Right lobe of liver (tissue), 6 donors: ENCODE measurements around the gene SYNE3. TPM values are rescaled to one million over a fixed set of nuclear protein-coding genes. Genes with fewer than 3 reads are reported as not detected.

Experiments
- ATAC-seq, 4 donors: fragments of 200-7000 bp; cut with Tn5 transposase; one replicate each; pipeline ENCODE4 v1.9.1; 2020; ENCODE audit warnings: mild to moderate bottlenecking in 4 of 4, moderate library complexity in 4 of 4
- DNase-seq, 3 donors: peaks; one replicate each; pipeline ENCODE4 v3.0.0-alpha.2; 2020
- H3K27ac ChIP-seq, 3 donors: fragments of 200-600 bp; one replicate each; pipeline ENCODE4 v1.8.0; 2022
- H3K27me3 ChIP-seq, 2 donors: fragments of 200-600 bp; one replicate each; pipeline ENCODE4 v1.8.0; 2022
- H3K36me3 ChIP-seq, 4 donors: fragments of 200-600 bp; sonication (generic) in 1 of 4; one replicate each; pipeline versions ENCODE4 v1.5.1 to v1.8.0; 2017 to 2022; ENCODE audit warnings: control low read depth in 1 of 4
- H3K4me1 ChIP-seq, 4 donors: fragments of 200-600 bp; sonication (generic) in 1 of 4; one replicate each; pipeline versions ENCODE4 v1.5.1 to v1.8.0; 2017 to 2022; ENCODE audit warnings: control low read depth in 1 of 4
- H3K4me3 ChIP-seq, 3 donors: fragments of 200-600 bp; one replicate each; pipeline ENCODE4 v1.8.0; 2022
- H3K9me3 ChIP-seq, 4 donors: fragments of 200-600 bp; sonication (generic) in 1 of 4; one replicate each; pipeline versions ENCODE4 v1.5.1 to v1.8.0; 2017 to 2022; ENCODE audit warnings: control low read depth in 1 of 4
- POLR2A ChIP-seq: fragments of 450-650 bp; IDR thresholded peaks from one replicate; pipeline ENCODE4 v1.6.1; 2017; ENCODE audit warnings: antibody characterized with exemption, mild to moderate bottlenecking
- WGBS: methylation state at CpG from one replicate; pipeline ENCODE4 v1.1.6; 2018; ENCODE audit warnings: low coverage, low lambda C conversion rate; ENCODE audit not compliant: insufficient coverage; ENCODE audit errors: missing lambda C conversion rate; 5-methylcytosine and 5-hydroxymethylcytosine counted together
- intact Hi-C, 2 donors: fragments of 100-400 bp; cut with DNase I; formaldehyde crosslinking; loops; one replicate each; pipeline versions ENCODE4 v1.11.2 to v1.14.1; 2022
- total RNA-seq, 6 experiments: library from RNA; depleted of rRNA in 2 of 6; stranded (reverse); fragments of >200 nt in 2 of 6; fragmentation: NEBNext Ultra II Directional in 3 of 6; extraction: Animal tissue kit (Norgen Biotek cat#: 25700) in 3 of 6; gene quantifications; one replicate each; pipeline versions ENCODE4 v1.1.0 to v1.2.4, GENCODE V29; 2016 to 2023
- TF ChIP-seq, protein P1 (sequence below), 4 donors: fragments of 200-600 bp in 3 of 4; fragments of 450-650 bp in 1 of 4; IDR thresholded peaks; one replicate each; pipeline versions ENCODE4 v1.5.1 to v1.8.0; 2016 to 2022; ENCODE audit warnings: antibody characterized with exemption in 4 of 4, mild to moderate bottlenecking in 2 of 4
- donor health status: DM: no; HTN: yes; CAD: no.
- donor health status: DM: no; HTN: no; CAD: no.
- donor health status: DM: no; HTN: no; CAD: no.
- donor health status: DM: no; HTN: yes; CAD: no.
- donor health status: DM: no; HTN: yes; CAD: no.

SYNE3 gene
- total RNA-seq, 6 experiments from 2014 or later, result 3.7 to 11.6 (median 5.0) TPM

DNA sequence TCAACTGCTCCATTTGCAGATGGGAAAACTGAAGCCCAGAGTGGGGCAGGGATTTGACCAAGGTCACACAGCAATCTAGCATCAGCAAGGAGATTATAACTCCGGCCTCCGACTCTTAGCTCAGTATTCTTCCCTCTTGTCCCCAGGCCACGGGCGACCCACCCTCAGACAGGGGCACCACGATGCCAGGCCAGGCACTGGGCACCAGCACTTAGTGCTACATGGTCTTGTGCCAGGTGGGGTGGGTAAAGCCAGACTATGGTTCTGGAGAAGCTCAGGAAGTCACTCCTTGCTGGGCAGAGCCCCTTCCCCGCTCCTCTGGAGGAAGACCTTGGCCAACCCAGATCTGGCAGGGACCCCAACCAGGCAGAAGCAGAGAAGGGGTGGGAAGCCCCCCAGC is 41.5 kb downstream of the SYNE3 start:
- Histone ChIP-seq H3K27me3 (no peaks in the 10 kb centered on the region), H3K4me1 (peaks cover 0 to 1% (median 0%) of the 10 kb centered on the region in 4 donors), H3K4me3 (no peak overlapping the region), H3K36me3 (peaks cover 0 to 13% (median 3%) of the 10 kb centered on the region in 4 donors), H3K27ac (no peak overlapping the region), H3K9me3 (no peaks in the 10 kb centered on the region)
- no peak for ATAC-seq
- TF ChIP-seq, protein P1, sequence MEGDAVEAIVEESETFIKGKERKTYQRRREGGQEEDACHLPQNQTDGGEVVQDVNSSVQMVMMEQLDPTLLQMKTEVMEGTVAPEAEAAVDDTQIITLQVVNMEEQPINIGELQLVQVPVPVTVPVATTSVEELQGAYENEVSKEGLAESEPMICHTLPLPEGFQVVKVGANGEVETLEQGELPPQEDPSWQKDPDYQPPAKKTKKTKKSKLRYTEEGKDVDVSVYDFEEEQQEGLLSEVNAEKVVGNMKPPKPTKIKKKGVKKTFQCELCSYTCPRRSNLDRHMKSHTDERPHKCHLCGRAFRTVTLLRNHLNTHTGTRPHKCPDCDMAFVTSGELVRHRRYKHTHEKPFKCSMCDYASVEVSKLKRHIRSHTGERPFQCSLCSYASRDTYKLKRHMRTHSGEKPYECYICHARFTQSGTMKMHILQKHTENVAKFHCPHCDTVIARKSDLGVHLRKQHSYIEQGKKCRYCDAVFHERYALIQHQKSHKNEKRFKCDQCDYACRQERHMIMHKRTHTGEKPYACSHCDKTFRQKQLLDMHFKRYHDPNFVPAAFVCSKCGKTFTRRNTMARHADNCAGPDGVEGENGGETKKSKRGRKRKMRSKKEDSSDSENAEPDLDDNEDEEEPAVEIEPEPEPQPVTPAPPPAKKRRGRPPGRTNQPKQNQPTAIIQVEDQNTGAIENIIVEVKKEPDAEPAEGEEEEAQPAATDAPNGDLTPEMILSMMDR (IDR thresholded peaks at IDR 0.05), result no peak
- TF ChIP-seq POLR2A, result no peak
- WGBS, result 97% methylated on average over 5 of the region's 6 CpGs
- no peak for DNase-seq
- intact Hi-C loops, result no loop called here

DNA sequence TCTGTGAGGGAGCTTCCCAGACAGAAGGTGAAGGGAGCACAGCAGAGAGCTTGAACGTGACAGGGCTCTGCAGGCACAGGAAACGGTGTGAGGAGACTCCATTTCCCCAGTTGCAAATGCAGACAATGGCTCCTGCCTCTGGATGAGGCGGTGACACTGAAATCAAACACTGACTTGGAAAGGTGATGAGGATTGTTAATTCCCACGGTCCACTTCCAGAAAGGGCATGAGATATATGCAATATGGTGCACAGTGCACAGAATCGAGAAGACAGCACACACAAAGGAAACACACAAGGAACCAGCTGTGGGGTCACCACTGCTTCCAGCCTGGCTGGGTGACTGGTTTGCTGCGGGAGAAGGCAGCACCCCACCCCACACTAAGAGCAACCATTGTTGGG is 42.0 kb downstream of the SYNE3 start:
- peaks cover 0 to 13% (median 3%) of the 10 kb centered on the region in 4 donors for H3K36me3 ChIP-seq
- no peak for TF ChIP-seq POLR2A
- TF ChIP-seq, protein P1 (IDR thresholded peaks at IDR 0.05), result no peak
- WGBS, result 86% methylated on average over 1 of the region's 6 CpGs
- no peak overlapping the region for H3K27ac ChIP-seq
- H3K27me3 ChIP-seq, result no peaks in the 10 kb centered on the region
- no peaks in the 10 kb centered on the region for H3K9me3 ChIP-seq
- intact Hi-C loops, result no loop called here
- no peaks in the 10 kb centered on the region for H3K4me1 ChIP-seq
- no peak overlapping the region for H3K4me3 ChIP-seq
- no peak for ATAC-seq
- no peak for DNase-seq

- Histone ChIP-seq H3K27me3 (no peaks in the 10 kb centered on the region), H3K27ac (no peak overlapping the region), H3K9me3 (no peaks in the 10 kb centered on the region), H3K4me3 (no peak overlapping the region), H3K4me1 (no peaks in the 10 kb centered on the region), H3K36me3 (peaks cover 0 to 13% (median 3%) of the 10 kb centered on the region in 4 donors)
- ATAC-seq (no peak), DNase-seq (no peak)
- intact Hi-C loops, result no loop called here
- no peak for TF ChIP-seq POLR2A
- WGBS, result 36% methylated on average over 4 of the region's 10 CpGs
These were observed 43.6 kb downstream of the SYNE3 start for GRCh38 chr14:95472819-95473251.

DNA sequence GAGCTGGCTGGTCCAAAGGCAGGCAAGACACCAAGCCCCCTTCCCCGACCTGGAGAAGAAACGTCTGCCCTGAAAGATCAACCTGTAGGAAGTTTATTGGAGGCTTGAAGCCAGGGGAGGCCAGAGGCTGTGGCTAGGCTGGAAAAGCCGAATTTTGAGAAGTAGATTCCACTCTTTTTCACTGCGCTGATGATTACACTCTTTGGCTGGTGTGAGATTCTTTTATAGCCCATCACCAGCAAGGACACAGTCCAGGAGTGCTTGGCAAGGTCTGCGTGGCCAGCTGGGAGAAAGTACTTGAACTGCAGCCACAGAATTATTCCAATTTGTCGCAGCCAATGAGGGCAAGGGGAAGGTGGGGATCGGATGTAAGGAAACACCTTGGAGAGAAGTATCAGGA is 45.0 kb downstream of the SYNE3 start:
- no peaks in the 10 kb centered on the region for H3K9me3 ChIP-seq
- intact Hi-C loops, result no loop called here
- H3K4me1 ChIP-seq, result no peaks in the 10 kb centered on the region
- no peaks in the 10 kb centered on the region for H3K27me3 ChIP-seq
- no peak for TF ChIP-seq POLR2A
- TF ChIP-seq, protein P1 (IDR thresholded peaks at IDR 0.05), result no peak
- WGBS, result 85% methylated on average over 5 of the region's 7 CpGs
- peak in 1 of 3 donors; percentile 11 for DNase-seq
- no peak for ATAC-seq
- no peak overlapping the region for H3K27ac ChIP-seq
- no peak overlapping the region for H3K4me3 ChIP-seq
- H3K36me3 ChIP-seq, result peaks cover 0 to 13% (median 3%) of the 10 kb centered on the region in 4 donors

GRCh38 chr14:95471016-95471415 is 45.4 kb downstream of the SYNE3 start:
- H3K27me3 ChIP-seq, result no peaks in the 10 kb centered on the region
- TF ChIP-seq, protein P1 (IDR thresholded peaks at IDR 0.05), result no peak
- H3K27ac ChIP-seq, result no peak overlapping the region
- peaks cover 0 to 13% (median 3%) of the 10 kb centered on the region in 4 donors for H3K36me3 ChIP-seq
- H3K4me3 ChIP-seq, result no peak overlapping the region
- DNase-seq, result no peak
- intact Hi-C loops, result no loop called here
- no peak for ATAC-seq
- no peaks in the 10 kb centered on the region for H3K9me3 ChIP-seq
- no peaks in the 10 kb centered on the region for H3K4me1 ChIP-seq
- no CpG with 5 or more reads among the region's 2 CpGs for WGBS
